Natural killer cell treated with Interleukin-12 subunit alpha and Interleukin-12 subunit beta and Interleukin-15 and Interleukin-18, amount 100 ng/mL, for 72 hours (primary cell): Measurements from ENCODE around the gene EZR. TPM values are rescaled to one million over a fixed set of nuclear protein-coding genes. Genes with fewer than 3 reads are reported as not detected.
A peak's percentile ranks its signal among the peaks of the same experiment; 100 is the strongest.

Source experiments
- ATAC-seq, 2 donors: fragments of 150-1000 bp; cut with Tn5 transposase in 1 of 2; sonication (Bioruptor Pico), chemical (Tn5 transposase) in 1 of 2; 2 replicates each; pipeline ENCODE4 v1.10.0; 2021
- DNase-seq: peaks from one replicate; pipeline ENCODE4 v3.0.0; 2022; ENCODE audit warnings: low spot score
- H3K27ac Mint-ChIP-seq, 2 donors: 1 replicate in 1 of 2; 2 replicates in 1 of 2; pipeline ENCODE4 v1.8.0; 2022; ENCODE audit warnings: mixed read lengths in 2 of 2, mild to moderate bottlenecking in 1 of 2, moderate library complexity in 1 of 2
- H3K27me3 Mint-ChIP-seq, 2 donors: 1 replicate in 1 of 2; 2 replicates in 1 of 2; pipeline ENCODE4 v1.8.0; 2022; ENCODE audit warnings: mixed read lengths in 2 of 2
- H3K36me3 Mint-ChIP-seq: one replicate; pipeline ENCODE4 v1.8.0; 2022; ENCODE audit warnings: mixed read lengths
- H3K4me1 Mint-ChIP-seq, 2 donors: 1 replicate in 1 of 2; 2 replicates in 1 of 2; pipeline ENCODE4 v1.8.0; 2022; ENCODE audit warnings: low read depth in 2 of 2, mixed read lengths in 2 of 2, mild to moderate bottlenecking in 1 of 2
- H3K4me3 Mint-ChIP-seq: one replicate; pipeline ENCODE4 v1.8.0; 2022; ENCODE audit warnings: mixed read lengths
- H3K9me3 Mint-ChIP-seq: 2 replicates; pipeline ENCODE4 v1.8.0; 2022; ENCODE audit warnings: mixed read lengths
- total RNA-seq, 2 donors: library from RNA; stranded (reverse); gene quantifications; one replicate each; pipeline ENCODE4 v1.2.3, GENCODE V29; 2022

EZR gene
- total RNA-seq, 2 donors from 2014 or later, result 71.0 to 135 TPM

DNA sequence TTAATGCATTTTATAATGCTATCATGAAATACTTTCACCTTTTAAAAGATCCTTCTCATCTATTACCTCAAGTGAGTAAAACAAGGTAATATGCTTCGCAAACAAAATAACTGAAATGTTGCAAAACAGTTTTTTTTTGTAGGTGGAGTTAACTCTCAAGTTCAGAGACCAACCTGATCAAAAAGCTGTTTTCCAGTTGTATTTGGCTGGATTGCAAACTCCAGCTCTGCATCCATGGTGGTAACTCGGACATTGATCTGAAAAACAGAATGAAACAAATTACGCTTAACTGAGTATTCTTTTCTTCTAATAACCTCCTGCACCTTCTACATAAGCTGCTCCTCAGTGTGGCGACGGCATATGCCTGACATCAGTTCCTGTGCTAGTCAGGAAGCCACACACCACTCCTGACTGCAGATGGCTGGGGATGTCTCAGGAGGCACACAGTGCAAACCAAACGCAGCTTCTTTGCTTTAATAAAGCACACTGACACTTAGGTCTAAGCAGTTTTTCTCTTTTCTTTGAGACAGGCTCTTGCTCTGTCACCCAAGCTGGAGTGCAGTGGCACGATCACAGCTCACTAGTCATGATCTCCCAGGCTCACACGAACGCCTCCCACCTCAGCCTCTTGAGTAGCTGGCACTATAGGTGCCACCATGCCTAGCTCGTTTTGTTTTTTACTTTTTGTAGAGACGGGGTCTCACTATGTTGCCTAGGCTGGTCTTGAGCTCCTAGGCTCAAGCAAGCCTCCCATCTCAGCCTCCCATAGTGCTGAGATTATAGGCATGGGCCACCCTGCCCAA is 29.9 kb downstream of the EZR start:
- Mint-ChIP-seq H3K27ac (peak overlapping the region; percentile 92 to 97), H3K4me1 (peaks cover 28 to 29% of the 10 kb centered on the region in 2 donors), H3K4me3 (peak overlapping the region; percentile 78), H3K36me3 (peaks cover 7% of the 10 kb centered on the region), H3K27me3 (no peaks in the 10 kb centered on the region), H3K9me3 (no peaks in the 10 kb centered on the region)
- peak; percentile 86 to 89 for ATAC-seq
- no peak for DNase-seq

DNA sequence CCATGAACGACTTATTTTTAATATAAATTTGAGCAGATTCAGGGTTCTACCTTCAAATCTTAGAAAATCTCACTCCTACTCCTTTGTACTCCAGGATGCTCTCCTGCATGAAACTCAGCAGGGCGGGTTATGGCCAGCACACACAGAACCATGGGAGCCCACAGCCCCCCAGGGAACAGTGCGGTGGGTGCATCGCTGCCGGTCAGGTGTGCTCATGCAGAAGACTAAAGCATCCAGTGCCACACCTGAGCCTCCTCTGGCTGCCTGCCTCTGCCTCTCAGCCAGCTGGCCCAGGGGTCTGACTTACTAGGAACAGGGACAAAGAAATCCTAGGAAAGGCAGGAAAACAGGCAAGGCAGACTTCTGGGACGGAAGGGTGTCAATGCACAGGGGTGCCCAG is 31.8 kb downstream of the EZR start:
- ATAC-seq (no peak), DNase-seq (no peak)
- Mint-ChIP-seq H3K4me3 (no peak overlapping the region), H3K27ac (peak overlapping the region in 1 of 2 donors; percentile 43), H3K27me3 (no peaks in the 10 kb centered on the region), H3K4me1 (peaks cover 18 to 21% of the 10 kb centered on the region in 2 donors), H3K36me3 (peaks cover 17% of the 10 kb centered on the region), H3K9me3 (no peaks in the 10 kb centered on the region)

DNA sequence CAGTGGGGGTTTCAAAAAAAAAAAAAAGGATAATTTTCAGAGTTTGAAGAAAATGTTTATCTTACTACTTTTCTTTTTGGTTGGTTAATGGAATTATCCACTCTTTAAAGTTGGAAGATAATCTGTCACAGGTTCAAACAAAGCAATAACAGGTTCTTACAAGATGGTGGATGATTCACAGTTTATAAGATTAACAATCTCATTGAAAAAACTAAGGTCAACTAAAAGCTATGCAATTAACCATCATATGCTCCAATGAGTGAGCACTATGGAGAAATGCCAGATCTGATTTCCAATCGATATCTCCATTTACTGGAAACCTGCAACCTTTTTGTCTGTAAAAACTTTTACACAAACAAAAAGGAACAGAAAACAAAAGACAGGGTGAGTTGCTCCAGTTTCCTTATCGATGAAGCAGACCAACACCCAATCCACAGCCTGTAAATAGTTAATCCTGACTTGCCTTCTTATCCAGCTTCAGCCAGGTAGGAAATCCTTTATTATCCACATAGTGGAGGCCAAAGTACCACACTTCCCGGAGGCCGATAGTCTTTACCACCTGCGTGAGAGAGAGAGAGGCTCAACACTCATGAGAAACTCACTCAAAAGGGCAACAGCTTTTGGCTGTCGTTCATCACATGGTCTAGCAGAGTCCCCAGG is 32.4 kb downstream of the EZR start:
- Mint-ChIP-seq H3K36me3 (peaks cover 17% of the 10 kb centered on the region), H3K27ac (no peak overlapping the region), H3K9me3 (no peaks in the 10 kb centered on the region), H3K27me3 (no peaks in the 10 kb centered on the region), H3K4me3 (no peak overlapping the region), H3K4me1 (peaks cover 18 to 21% of the 10 kb centered on the region in 2 donors)
- DNase-seq (no peak), ATAC-seq (no peak)

DNA sequence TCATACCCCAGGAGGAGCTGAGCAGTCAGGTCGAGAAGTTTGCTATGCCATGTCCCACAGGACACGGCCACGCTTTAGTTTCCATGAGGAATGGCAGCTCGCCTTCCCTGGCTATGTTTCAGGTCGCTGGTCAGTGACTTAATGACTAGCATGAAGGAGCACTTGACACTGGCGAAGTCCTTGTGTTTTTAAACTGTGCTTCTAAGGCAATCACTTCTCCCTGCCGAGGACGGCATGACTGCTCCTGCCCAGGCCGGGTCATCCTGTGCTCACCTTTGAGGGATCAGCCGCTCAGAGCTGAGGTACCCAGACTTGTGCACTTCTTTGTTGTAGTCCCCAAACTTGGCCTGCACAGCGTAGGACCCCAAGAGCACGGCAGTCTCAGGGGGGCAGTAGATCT is 34.1 kb downstream of the EZR start:
- DNase-seq (no peak), ATAC-seq (no peak)
- Mint-ChIP-seq H3K27me3 (no peaks in the 10 kb centered on the region), H3K4me1 (peaks cover 14 to 21% of the 10 kb centered on the region in 2 donors), H3K9me3 (no peaks in the 10 kb centered on the region), H3K36me3 (peaks cover 22% of the 10 kb centered on the region), H3K27ac (no peak overlapping the region), H3K4me3 (no peak overlapping the region)

DNA sequence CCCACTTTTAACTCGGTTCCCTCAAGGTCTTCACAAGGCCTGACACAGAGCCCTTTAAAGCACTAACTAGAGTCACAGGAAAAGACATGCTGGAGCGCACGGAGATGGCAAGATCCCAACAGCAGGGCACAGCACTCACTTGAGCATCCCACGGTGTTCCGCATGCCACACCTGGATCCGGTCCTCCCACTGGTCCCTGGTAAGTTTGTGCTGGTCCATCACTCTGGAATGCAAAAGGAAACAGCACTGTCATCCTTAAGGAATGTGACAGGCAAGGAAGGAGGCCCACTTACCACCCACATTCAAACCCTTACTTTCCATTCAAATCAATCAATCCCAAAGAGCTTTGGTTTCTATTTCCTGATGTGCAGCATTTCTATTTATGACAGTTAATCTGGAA is 34.7 kb downstream of the EZR start:
- H3K4me3 Mint-ChIP-seq, result no peak overlapping the region
- H3K27me3 Mint-ChIP-seq, result no peaks in the 10 kb centered on the region
- no peak for DNase-seq
- H3K9me3 Mint-ChIP-seq, result no peaks in the 10 kb centered on the region
- peak overlapping the region in 1 of 2 donors; percentile 21 for H3K27ac Mint-ChIP-seq
- peaks cover 22% of the 10 kb centered on the region for H3K36me3 Mint-ChIP-seq
- H3K4me1 Mint-ChIP-seq, result peaks cover 9 to 16% of the 10 kb centered on the region in 2 donors
- ATAC-seq, result no peak

DNA sequence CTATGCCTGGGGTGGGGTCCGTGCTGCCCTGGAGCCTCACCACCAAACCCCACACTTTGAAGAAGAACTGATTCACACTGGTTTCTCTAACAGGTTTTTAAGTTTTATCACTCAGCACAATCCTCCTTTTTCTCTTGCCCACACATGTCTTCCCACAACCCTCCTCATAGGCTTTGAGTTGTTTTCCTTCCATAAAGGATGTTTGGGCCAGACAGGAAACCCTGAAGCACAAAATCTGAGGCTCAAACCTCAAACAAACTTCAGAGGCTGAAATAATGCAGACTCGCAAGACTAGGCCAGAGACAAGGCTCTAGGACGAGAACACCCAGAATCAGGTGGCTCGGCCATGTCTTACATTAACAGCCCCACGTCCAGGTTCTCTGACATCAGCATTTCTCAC is 35.3 kb downstream of the EZR start:
- Mint-ChIP-seq H3K4me3 (no peak overlapping the region), H3K27ac (peak overlapping the region in 1 of 2 donors; percentile 21), H3K4me1 (peaks cover 2 to 9% of the 10 kb centered on the region in 2 donors), H3K27me3 (no peaks in the 10 kb centered on the region), H3K9me3 (no peaks in the 10 kb centered on the region), H3K36me3 (peaks cover 26% of the 10 kb centered on the region)
- DNase-seq, result no peak
- no peak for ATAC-seq

DNA sequence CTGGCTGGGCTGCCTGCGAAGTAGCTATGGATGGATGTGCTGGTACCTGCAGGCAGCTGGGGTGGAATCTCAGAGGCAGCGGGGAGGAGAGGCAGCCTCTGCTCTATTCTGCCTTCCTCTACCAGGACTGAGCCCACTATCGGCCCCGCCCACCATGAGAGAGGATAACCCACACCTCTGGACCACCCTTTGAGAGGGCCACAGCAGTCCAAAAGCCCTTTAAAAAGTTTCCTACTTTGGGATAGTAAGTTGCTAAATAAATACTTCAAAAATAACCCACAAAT is 36.1 kb downstream of the EZR start:
- DNase-seq, result no peak
- Mint-ChIP-seq H3K27me3 (no peaks in the 10 kb centered on the region), H3K27ac (no peak overlapping the region), H3K4me3 (no peak overlapping the region), H3K4me1 (peaks cover 0 to 7% of the 10 kb centered on the region in 2 donors), H3K9me3 (no peaks in the 10 kb centered on the region), H3K36me3 (peaks cover 32% of the 10 kb centered on the region)
- ATAC-seq, result no peak

DNA sequence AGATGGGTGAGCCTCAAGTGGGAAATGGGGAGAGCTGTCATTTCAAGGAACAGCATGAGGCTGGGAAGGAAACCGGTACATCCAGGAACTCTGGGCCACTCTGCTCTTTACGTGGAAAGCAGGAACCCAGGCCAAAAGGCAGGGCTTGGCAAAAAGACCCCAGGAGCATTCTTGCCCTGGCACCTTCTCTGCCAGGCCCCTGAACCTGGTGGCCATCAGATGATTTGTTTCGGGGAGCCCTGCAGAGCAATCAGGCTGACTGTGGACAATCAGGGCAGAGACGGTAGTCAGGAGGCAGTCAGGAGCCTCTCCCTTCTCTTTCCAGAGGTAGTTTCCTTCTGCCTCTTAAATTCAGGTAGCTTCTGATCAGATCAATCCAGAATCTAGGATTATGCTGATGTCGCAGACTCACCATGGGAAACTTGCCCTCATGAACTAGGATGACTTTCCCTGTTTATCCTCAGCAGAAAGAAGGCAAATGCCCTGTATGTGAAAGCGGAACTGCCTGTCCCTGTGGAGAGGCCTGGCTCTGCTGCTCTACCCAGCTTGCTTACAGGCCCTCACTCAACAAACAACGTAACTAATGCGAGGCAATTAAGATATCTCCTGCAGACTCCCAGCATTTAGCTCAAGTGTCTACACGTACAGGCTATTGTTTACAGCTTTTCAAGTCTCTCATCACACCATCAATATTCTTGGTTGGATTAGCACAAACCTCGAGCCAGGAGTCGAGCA is 36.6 kb downstream of the EZR start:
- ATAC-seq, result no peak
- Mint-ChIP-seq H3K27ac (peak overlapping the region in 1 of 2 donors; percentile 23), H3K36me3 (peaks cover 33% of the 10 kb centered on the region), H3K9me3 (no peaks in the 10 kb centered on the region), H3K4me1 (peaks cover under 1 to 7% of the 10 kb centered on the region in 2 donors), H3K4me3 (no peak overlapping the region), H3K27me3 (no peaks in the 10 kb centered on the region)
- DNase-seq, result no peak

DNA sequence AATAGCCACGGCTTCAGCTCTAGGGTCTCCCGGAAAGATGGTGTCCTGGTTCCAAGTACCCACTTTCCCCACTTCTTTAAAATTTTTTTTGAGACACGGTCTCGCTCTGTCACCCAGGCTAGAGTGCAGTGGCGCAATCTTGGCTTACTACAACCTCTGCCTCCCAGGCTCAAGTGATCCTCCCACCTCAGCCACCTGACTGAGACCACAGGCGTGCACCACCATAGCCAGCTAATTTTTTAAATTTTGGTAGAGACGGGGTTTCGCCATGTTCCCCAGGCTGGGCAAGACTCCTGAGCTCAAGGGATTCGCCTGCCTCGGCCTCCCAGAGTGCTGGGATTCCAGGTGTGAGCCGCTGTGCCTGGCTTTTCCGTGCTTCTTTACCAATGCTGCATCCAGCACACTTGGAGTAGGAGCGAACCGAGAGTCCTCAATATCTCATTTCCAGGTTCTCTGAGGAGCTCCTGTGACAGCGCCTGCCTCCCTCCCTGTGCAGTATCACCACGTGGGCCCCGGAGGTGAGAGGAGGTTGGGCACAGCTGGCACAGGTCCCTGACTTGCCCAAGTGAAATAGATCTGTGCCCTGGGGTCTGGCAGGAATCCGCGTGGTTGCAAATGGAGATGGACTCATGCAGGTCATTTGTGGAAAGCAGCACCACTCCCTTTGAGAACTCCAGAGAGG is 37.3 kb downstream of the EZR start:
- ATAC-seq (no peak), DNase-seq (no peak)
- Mint-ChIP-seq H3K27ac (peak overlapping the region in 1 of 2 donors; percentile 23), H3K4me3 (no peak overlapping the region), H3K9me3 (no peaks in the 10 kb centered on the region), H3K27me3 (no peaks in the 10 kb centered on the region), H3K36me3 (peaks cover 41% of the 10 kb centered on the region), H3K4me1 (peaks cover 8 to 10% of the 10 kb centered on the region in 2 donors)

DNA sequence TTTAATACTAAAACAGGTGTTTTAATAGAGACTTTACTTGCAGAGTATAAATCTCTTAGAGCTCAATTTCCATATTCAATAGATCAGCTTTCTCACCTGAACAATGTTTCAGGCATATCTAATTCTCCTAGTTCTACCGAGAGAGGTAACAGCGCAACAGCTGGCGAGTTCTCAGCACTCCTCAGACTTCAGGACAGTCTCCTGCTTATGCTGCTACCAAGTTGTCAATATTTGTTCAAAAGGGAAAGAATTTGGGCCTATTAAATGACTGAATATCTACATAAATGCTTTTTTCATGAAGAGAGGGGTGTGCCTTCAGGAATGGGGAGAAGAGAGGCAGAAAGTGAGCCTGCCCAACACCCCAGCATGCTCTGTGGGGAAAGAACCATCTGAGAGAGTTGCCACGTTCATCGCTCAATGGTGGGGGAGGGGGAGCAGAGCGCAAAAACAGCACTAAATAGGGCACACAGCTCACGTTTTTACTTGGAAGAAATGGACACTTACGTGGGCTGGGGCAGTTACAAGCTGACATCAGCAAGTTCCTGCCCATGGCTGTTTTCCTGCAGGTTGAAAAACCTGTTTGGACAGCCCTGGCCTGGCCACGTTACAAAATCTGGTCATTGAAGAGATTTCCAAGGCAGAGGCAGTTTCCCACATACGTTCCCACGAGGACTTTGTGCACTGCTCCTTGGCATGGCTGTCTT is 38.0 kb downstream of the EZR start:
- H3K4me1 Mint-ChIP-seq, result peaks cover 10 to 13% of the 10 kb centered on the region in 2 donors
- H3K27me3 Mint-ChIP-seq, result no peaks in the 10 kb centered on the region
- H3K4me3 Mint-ChIP-seq, result no peak overlapping the region
- H3K9me3 Mint-ChIP-seq, result no peaks in the 10 kb centered on the region
- no peak for ATAC-seq
- no peak overlapping the region for H3K27ac Mint-ChIP-seq
- H3K36me3 Mint-ChIP-seq, result peaks cover 44% of the 10 kb centered on the region
- DNase-seq, result no peak

DNA sequence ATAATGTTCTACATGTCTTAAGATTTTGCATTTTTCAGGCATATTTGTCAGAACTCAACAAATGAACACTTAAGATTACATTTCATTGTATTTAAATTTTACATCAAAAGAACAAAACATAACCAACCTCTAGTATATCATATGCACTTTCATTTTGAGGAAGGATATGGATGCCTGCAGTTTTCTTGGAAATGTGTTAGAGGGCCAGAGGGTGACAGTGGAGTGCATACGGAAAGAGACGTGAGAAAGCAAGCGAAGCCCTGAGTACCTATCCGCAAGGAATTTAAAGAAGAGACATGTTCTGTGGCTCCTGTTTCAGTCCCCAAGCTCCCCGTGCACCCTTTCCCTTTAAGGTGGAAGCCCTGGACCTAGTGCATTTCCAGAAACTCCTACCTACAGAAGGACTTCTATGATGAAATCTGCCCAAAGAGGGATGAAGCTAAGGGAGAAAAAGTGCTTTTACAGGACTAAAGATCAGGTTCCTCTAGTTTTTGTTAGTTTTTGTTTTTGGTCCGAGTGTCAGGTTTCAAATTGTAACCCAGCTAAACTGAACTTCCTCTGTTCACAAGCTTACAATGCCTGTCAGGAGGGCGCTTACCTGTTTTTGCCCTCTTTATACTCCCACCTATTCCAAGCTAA is 38.8 kb downstream of the EZR start:
- peaks cover 10 to 13% of the 10 kb centered on the region in 2 donors for H3K4me1 Mint-ChIP-seq
- no peak for ATAC-seq
- no peak overlapping the region for H3K4me3 Mint-ChIP-seq

DNA sequence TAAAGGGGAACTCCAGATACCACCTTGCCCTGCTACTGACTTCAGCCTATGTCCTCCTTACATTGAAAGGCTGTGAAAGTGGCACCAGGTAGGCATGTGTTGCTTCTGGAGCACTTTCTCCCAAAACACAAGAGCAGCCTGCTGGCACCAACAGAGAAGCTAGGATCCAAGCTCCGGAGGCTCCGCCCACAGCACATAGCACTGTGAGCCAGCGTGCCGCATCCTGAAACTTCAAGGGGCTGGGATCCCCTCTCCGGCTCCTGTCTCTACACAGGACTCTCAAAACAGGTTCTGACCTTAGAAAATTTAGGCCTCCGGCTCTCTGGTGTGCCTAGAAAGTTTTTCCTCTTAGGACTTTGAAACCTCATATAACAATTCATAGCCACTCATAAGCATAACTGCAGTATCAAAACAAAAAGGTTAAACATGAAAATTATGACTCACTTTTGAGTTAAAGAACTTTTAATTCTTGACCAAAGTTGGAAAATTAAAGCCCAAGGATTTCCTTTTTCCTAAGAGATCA is 41.1 kb downstream of the EZR start:
- Mint-ChIP-seq H3K4me1 (peaks cover 16 to 26% of the 10 kb centered on the region in 2 donors), H3K27me3 (no peaks in the 10 kb centered on the region), H3K27ac (peak overlapping the region in 1 of 2 donors; percentile 11), H3K4me3 (no peak overlapping the region), H3K9me3 (no peaks in the 10 kb centered on the region), H3K36me3 (peaks cover 31% of the 10 kb centered on the region)
- DNase-seq, result no peak
- ATAC-seq, result no peak

More for the DNA sequence above, 38.8 kb downstream of the EZR start:
- DNase-seq, result no peak
- Mint-ChIP-seq H3K27me3 (no peaks in the 10 kb centered on the region), H3K36me3 (peaks cover 44% of the 10 kb centered on the region), H3K9me3 (no peaks in the 10 kb centered on the region), H3K27ac (no peak overlapping the region)
